IMR-90 (cell line): ENCODE data around the gene VPS37C. TPM values are rescaled to one million over a fixed set of nuclear protein-coding genes. Genes with fewer than 3 reads are reported as not detected.

Experiments
- ATAC-seq: fragments of 200-7000 bp; cut with Tn5 transposase; 2 replicates; pipeline ENCODE4 v1.9.1; 2020; ENCODE audit warnings: low read depth, mild to moderate bottlenecking, moderate library complexity
- BruUV-seq: library from RNA; stranded (reverse); fragments of 400-500 nt; replicated peaks from 2 replicates; lab custom pipeline; 2021; lab: Mats Ljungman, UMichigan
- CTCF ChIA-PET: fragments of 300-600 bp; formaldehyde crosslinking; extraction: SDS; loops from one replicate; lab custom pipeline; 2021; ENCODE audit warnings: antibody characterized with exemption; lab: Yijun Ruan, JAX
- POLR2A ChIA-PET: fragments of 300-600 bp; sonication (Branson Sonifier 250); formaldehyde crosslinking; loops from one replicate; lab custom pipeline; 2022; ENCODE audit warnings: antibody characterized with exemption; ENCODE audit not compliant: unreplicated experiment; lab: Charles Lee
- DNase-seq: peaks from one replicate; pipeline ENCODE4 v3.0.0; 2013
- H2AFZ ChIP-seq: replicated peaks from 2 replicates; pipeline ENCODE3; 2013; ENCODE audit warnings: low read length, mild to moderate bottlenecking; ENCODE audit not compliant: poor library complexity
- H2AK5ac ChIP-seq: 2 replicates; pipeline ENCODE4 v1.6.1; 2013; ENCODE audit warnings: low read depth, low read length, inconsistent platforms
- H2AK9ac ChIP-seq: replicated peaks from 2 replicates; pipeline ENCODE3; 2013; ENCODE audit warnings: mild to moderate bottlenecking, low read depth, low read length, moderate library complexity; ENCODE audit not compliant: poor library complexity
- H2BK120ac ChIP-seq: 2 replicates; pipeline ENCODE4 v1.6.1; 2013; ENCODE audit warnings: low read depth, low read length, inconsistent platforms
- H2BK15ac ChIP-seq: 3 replicates; pipeline ENCODE4 v1.6.1; 2013; ENCODE audit warnings: low read depth, low read length, inconsistent platforms
- H2BK20ac ChIP-seq: 2 replicates; pipeline ENCODE4 v1.6.1; 2013; ENCODE audit warnings: low read depth, mild to moderate bottlenecking, inconsistent platforms, low read length, moderate library complexity
- H2BK5ac ChIP-seq: 2 replicates; pipeline ENCODE4 v1.6.1; 2013; ENCODE audit warnings: mild to moderate bottlenecking, low read depth, low read length, inconsistent platforms; ENCODE audit not compliant: poor library complexity, severe bottlenecking
- H3K14ac ChIP-seq: replicated peaks from 2 replicates; pipeline ENCODE4 v1.6.1; 2013; ENCODE audit warnings: low read depth, low read length, inconsistent platforms
- H3K18ac ChIP-seq: 2 replicates; pipeline ENCODE4 v1.6.1; 2013; ENCODE audit warnings: low read depth, low read length, control low read depth
- H3K23ac ChIP-seq: 2 replicates; pipeline ENCODE4 v1.6.1; 2013; ENCODE audit warnings: low read depth, low read length, inconsistent platforms
- H3K27ac ChIP-seq: 2 replicates; pipeline ENCODE4 v1.5.1; 2013; ENCODE audit warnings: mild to moderate bottlenecking, control low read depth, low read length; ENCODE audit not compliant: insufficient read depth
- H3K27me3 ChIP-seq: 2 replicates; pipeline ENCODE4 v1.6.1; 2013; ENCODE audit warnings: low read length; ENCODE audit not compliant: control insufficient read depth, insufficient read depth
- H3K36me3 ChIP-seq: 2 replicates; pipeline ENCODE4 v1.6.1; 2013; ENCODE audit warnings: low read length, mixed read lengths; ENCODE audit not compliant: control insufficient read depth, insufficient read depth
- H3K4ac ChIP-seq: 2 replicates; pipeline ENCODE4 v1.6.1; 2013; ENCODE audit warnings: low read depth, low read length, inconsistent platforms
- H3K4me1 ChIP-seq: 2 replicates; pipeline ENCODE4 v1.6.1; 2013; ENCODE audit warnings: low read length, mixed read lengths; ENCODE audit not compliant: control insufficient read depth, insufficient read depth
- H3K4me2 ChIP-seq: 2 replicates; pipeline ENCODE4 v1.6.1; 2013; ENCODE audit warnings: low read depth, mild to moderate bottlenecking, control low read depth, low read length, moderate library complexity
- H3K4me3 ChIP-seq: 2 replicates; pipeline ENCODE4 v1.5.1; 2013; ENCODE audit warnings: low read depth, mild to moderate bottlenecking, control low read depth, low read length, moderate library complexity; ENCODE audit not compliant: insufficient read depth
- H3K56ac ChIP-seq: 2 replicates; pipeline ENCODE4 v1.6.1; 2013; ENCODE audit warnings: low read length, inconsistent platforms; ENCODE audit not compliant: insufficient read depth; ENCODE audit errors: extremely low read depth
- H3K79me1 ChIP-seq, 2 experiments: 2 replicates each; pipeline ENCODE4 v1.6.1; 2013; ENCODE audit warnings: low read length in 2 of 2, inconsistent platforms in 1 of 2, low read depth in 1 of 2
- H3K9ac ChIP-seq: 2 replicates; pipeline ENCODE4 v1.6.1; 2013; ENCODE audit warnings: low read depth, low read length, control low read depth
- H3K9me1 ChIP-seq: 2 replicates; pipeline ENCODE4 v1.6.1; 2013; ENCODE audit warnings: low read length, inconsistent platforms; ENCODE audit not compliant: insufficient read depth
- H3K9me3 ChIP-seq: 2 replicates; pipeline ENCODE4 v1.6.1; 2013; ENCODE audit warnings: low read length; ENCODE audit not compliant: control insufficient read depth, insufficient read depth
- H4K20me1 ChIP-seq: 2 replicates; pipeline ENCODE4 v1.6.1; 2013; ENCODE audit warnings: low read length, inconsistent platforms; ENCODE audit not compliant: insufficient read depth
- H4K5ac ChIP-seq: 2 replicates; pipeline ENCODE4 v1.6.1; 2013; ENCODE audit warnings: mild to moderate bottlenecking, low read depth, low read length, control low read depth
- H4K8ac ChIP-seq, 2 experiments: 2 replicates each; pipeline ENCODE4 v1.6.1; 2013; ENCODE audit warnings: low read depth in 2 of 2, low read length in 2 of 2, control low read depth in 1 of 2, inconsistent platforms in 1 of 2
- H4K91ac ChIP-seq: 2 replicates; pipeline ENCODE4 v1.6.1; 2013; ENCODE audit warnings: low read depth, low read length, inconsistent platforms; ENCODE audit not compliant: insufficient read depth
- BHLHE40 ChIP-seq: fragments of 150-350 bp; IDR thresholded peaks from 2 replicates; pipeline ENCODE4 v1.6.1; 2016; ENCODE audit warnings: mild to moderate bottlenecking, low read depth, low read length
- MAZ ChIP-seq: IDR thresholded peaks from 2 replicates; pipeline ENCODE4 v1.6.1; 2012; ENCODE audit warnings: low read depth, mild to moderate bottlenecking, low read length, improper control_type of control experiment, moderate library complexity, borderline replicate concordance
- RFX5 ChIP-seq: IDR thresholded peaks from 2 replicates; pipeline ENCODE4 v1.8.0; 2012; ENCODE audit warnings: low read depth, mild to moderate bottlenecking, low read length, moderate library complexity
- WGBS, 2 experiments: methylation state at CpG; one replicate each; pipeline versions ENCODE4 v1.1.5 to v1.1.7; 2013; ENCODE audit warnings: missing lambda C conversion rate in 2 of 2; ENCODE audit not compliant: insufficient read length in 1 of 2; ENCODE audit errors: extremely low coverage in 2 of 2; 5-methylcytosine and 5-hydroxymethylcytosine counted together
- dilution Hi-C: fragments of 300-500 bp; cut with HindIII; formaldehyde crosslinking; loops from one replicate; pipeline ENCODE4 v1.14.3; 2018; ENCODE audit warnings: low sequenced_read_pairs; ENCODE audit not compliant: unreplicated experiment
- in situ Hi-C: fragments of 300-500 bp; cut with MboI; formaldehyde crosslinking; loops from 3 replicates; pipeline ENCODE4 v1.14.3; 2019; ENCODE audit warnings: low sequenced_read_pairs, inconsistent platforms, mixed read lengths
- intact Hi-C: fragments of 100-400 bp; cut with micrococcal nuclease; formaldehyde crosslinking; loops from 2 replicates; pipeline ENCODE4 v1.10.0; 2022
- polyA plus RNA-seq, 3 experiments: library from polyadenylated mRNA; depleted of rRNA; stranded (reverse); fragments of >200 nt; gene quantifications; 2 replicates each; pipeline ENCODE4 v1.2.3, GENCODE V29; 2012; ENCODE audit warnings: low replicate concordance in 1 of 3
- total RNA-seq: library from RNA; depleted of rRNA; stranded (reverse); fragments of >200 nt; gene quantifications from 2 replicates; pipeline ENCODE4 v1.2.3, GENCODE V29; 2012

Gene VPS37C
- total and polyA plus RNA-seq, 2 of the 4 experiments (the other 2 are of a cell fraction), result 3.2 to 13.2 TPM

DNA sequence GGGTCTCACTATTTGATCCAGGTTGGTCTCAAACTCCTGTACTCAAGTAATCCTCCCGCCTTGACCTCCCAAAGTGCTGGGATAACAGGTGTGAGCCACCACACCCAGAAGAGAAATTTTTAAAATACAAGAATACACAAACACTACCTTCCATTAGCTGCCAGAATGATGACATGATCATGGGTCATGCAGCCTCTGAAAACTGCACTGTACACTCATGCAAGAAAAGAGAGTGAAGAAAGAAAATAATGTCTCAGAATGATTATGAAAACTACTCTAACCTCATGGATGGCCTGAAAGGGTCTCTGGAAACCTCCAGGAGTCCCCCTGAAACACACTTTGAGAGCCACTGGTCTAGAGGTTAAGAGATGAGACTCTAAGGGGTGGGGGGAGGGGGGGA lies 18.8 kb downstream of the VPS37C start:
- H3K36me3 ChIP-seq, result peaks cover 5% of the 10 kb centered on the region; the same call in 1 of the 2 replicates
- no peak overlapping the region for H2BK120ac ChIP-seq
- POLR2A ChIA-PET, result no interaction called here
- no peak overlapping the region for H3K9ac ChIP-seq
- H3K27ac ChIP-seq, result no peak overlapping the region
- no peak overlapping the region for H3K56ac ChIP-seq
- no peak for TF ChIP-seq MAZ
- no peak for TF ChIP-seq RFX5
- TF ChIP-seq BHLHE40, result no peak
- no peak overlapping the region for H3K4me3 ChIP-seq
- H4K91ac ChIP-seq, result no peak overlapping the region
- no peak overlapping the region for H3K4me2 ChIP-seq
- no peak overlapping the region for H3K4ac ChIP-seq
- H4K5ac ChIP-seq, result no peak overlapping the region
- no peak overlapping the region for H2BK15ac ChIP-seq
- no peak overlapping the region for H3K18ac ChIP-seq
- no peak overlapping the region for H3K23ac ChIP-seq
- H2AK9ac ChIP-seq, result no peak overlapping the region
- BruUV-seq, result no TSS peak
- WGBS, 2 experiments, result no CpG with 5 or more reads among the region's 1 CpG
- peaks cover 46 to 86% of the 10 kb centered on the region in 2 experiments for H3K79me1 ChIP-seq
- DNase-seq, result peak; percentile 63
- H2AK5ac ChIP-seq, result no peak overlapping the region
- no peak overlapping the region for H4K8ac ChIP-seq
- H3K27me3 ChIP-seq, result no peaks in the 10 kb centered on the region
- H4K20me1 ChIP-seq, result peaks cover 76% of the 10 kb centered on the region
- no peaks in the 10 kb centered on the region for H3K9me3 ChIP-seq
- no peak overlapping the region for H2BK20ac ChIP-seq
- H3K14ac ChIP-seq, result no peak overlapping the region
- H2BK5ac ChIP-seq, result no peak overlapping the region
- intact Hi-C loops (no loop called here), in situ Hi-C loops (no loop called here), dilution Hi-C loops (no loop called here)
- CTCF ChIA-PET, result interaction anchor here (0.6 to 0.9 kb wide), 2 partner anchors 13 to 17 kb away, joined by 3 read pairs; no protein-coding TSS in a partner anchor
- ATAC-seq, result peak; percentile 40; the same call in 1 of the 2 replicates
- no peak overlapping the region for H2AFZ ChIP-seq
- H3K9me1 ChIP-seq, result peaks cover 13% of the 10 kb centered on the region; the same call in 1 of the 2 replicates
- peaks cover 9% of the 10 kb centered on the region for H3K4me1 ChIP-seq
